Transverse colon (tissue), 4 donors: ENCODE results near the gene DSG1. TPM values are rescaled to one million over a fixed set of nuclear protein-coding genes. Genes with fewer than 3 reads are reported as not detected.

Source experiments
- DNase-seq: peaks from one replicate; pipeline ENCODE4 v3.0.0-alpha.2; 2019
- H3K27ac ChIP-seq, 4 donors: fragments of 200-600 bp; sonication (generic); 2 replicates each; pipeline ENCODE4 v1.5.1; 2016 to 2018; ENCODE audit warnings: inconsistent platforms in 4 of 4
- H3K27me3 ChIP-seq: fragments of 200-600 bp; sonication (generic); 2 replicates; pipeline ENCODE4 v1.5.1; 2017; ENCODE audit warnings: inconsistent platforms
- H3K36me3 ChIP-seq, 4 donors: fragments of 200-600 bp; sonication (generic); 2 replicates each; pipeline ENCODE4 v1.5.1; 2017 to 2019; ENCODE audit warnings: inconsistent platforms in 4 of 4
- H3K4me1 ChIP-seq, 4 donors: fragments of 200-600 bp; sonication (generic); 2 replicates each; pipeline ENCODE4 v1.5.1; 2017 to 2020; ENCODE audit warnings: inconsistent platforms in 4 of 4
- H3K4me3 ChIP-seq, 4 donors: fragments of 200-600 bp; sonication (generic); 1 replicate in 1 of 4; 2 replicates in 3 of 4; pipeline versions ENCODE4 v1.5.1 to v1.6.1; 2017 to 2019; ENCODE audit warnings: inconsistent platforms in 4 of 4
- H3K9me3 ChIP-seq, 2 donors: fragments of 200-600 bp; sonication (generic); 2 replicates each; pipeline ENCODE4 v1.5.1; 2017 to 2019; ENCODE audit warnings: inconsistent platforms in 2 of 2
- EP300 ChIP-seq: sonication (generic); formaldehyde crosslinking; IDR thresholded peaks from one replicate; pipeline ENCODE4 v1.6.1; 2017; ENCODE audit warnings: antibody characterized with exemption, low read depth
- POLR2A ChIP-seq: fragments of 450-650 bp; IDR thresholded peaks from one replicate; pipeline ENCODE4 v1.6.1; 2016; ENCODE audit warnings: antibody characterized with exemption, mild to moderate bottlenecking, moderate library complexity
- POLR2AphosphoS5 ChIP-seq, 3 donors: sonication (generic); formaldehyde crosslinking; IDR thresholded peaks; one replicate each; pipeline ENCODE4 v1.6.1; 2016; ENCODE audit warnings: antibody characterized with exemption in 3 of 3
- WGBS, 2 donors: methylation state at CpG; one replicate each; pipeline ENCODE4 v1.1.5; 2018; ENCODE audit warnings: low coverage in 1 of 2; 5-methylcytosine and 5-hydroxymethylcytosine counted together
- in situ Hi-C, 4 donors: fragments of 200-750 bp; cut with MboI; loops; one replicate each; pipeline versions ENCODE4 v1.15.0 to v1.15.1; 2017; ENCODE audit warnings: low sequenced_read_pairs in 3 of 4, low pct_ligation_motif_present in 1 of 4, low pct_unique_long_range_greater_than_20kb in 1 of 4
- intact Hi-C: fragments of 100-400 bp; cut with DNase I; formaldehyde crosslinking; loops from one replicate; pipeline ENCODE4 v1.15.1; 2023; ENCODE audit warnings: low total_unique reads
- small RNA-seq, 4 donors: library from RNA; depleted of rRNA; stranded (forward); fragments of <200 nt; gene quantifications; one replicate each; pipeline ENCODE3, GENCODE V24; 2016
- total RNA-seq, 4 donors: library from RNA; depleted of rRNA; stranded (reverse); fragments of >200 nt; gene quantifications; one replicate each; pipeline ENCODE4 v1.1.0, GENCODE V29; 2016
- TF ChIP-seq, protein P1 (sequence below), 5 experiments: fragments of 200-600 bp in 3 of 5; fragments of 450-650 bp in 2 of 5; sonication (generic) in 3 of 5; IDR thresholded peaks; 1 replicate in 2 of 5; 2 replicates in 3 of 5; pipeline ENCODE4 v1.5.1; 2016 to 2017; ENCODE audit warnings: antibody characterized with exemption in 5 of 5, inconsistent platforms in 3 of 5, mild to moderate bottlenecking in 2 of 5, moderate library complexity in 1 of 5

The DSG1 gene
- total RNA-seq, 4 donors from 2014 or later, result 0.16 TPM; not detected in 3

DNA sequence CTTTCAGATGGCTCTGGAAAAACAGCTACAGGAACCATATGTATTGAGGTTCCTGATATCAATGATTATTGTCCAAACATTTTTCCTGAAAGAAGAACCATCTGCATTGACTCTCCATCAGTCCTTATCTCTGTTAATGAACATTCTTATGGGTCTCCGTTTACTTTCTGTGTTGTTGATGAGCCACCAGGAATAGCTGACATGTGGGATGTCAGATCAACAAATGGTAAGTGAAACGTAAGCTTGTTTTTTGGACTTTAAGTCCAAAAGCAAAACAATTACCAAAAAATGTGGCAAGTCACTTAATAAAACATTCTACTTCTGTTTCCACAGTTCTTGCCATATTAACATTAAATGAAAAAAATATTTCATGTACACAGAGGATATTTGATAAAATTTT is 85.4 kb downstream of the DSG1 start:
- no peaks in the 10 kb centered on the region for H3K9me3 ChIP-seq
- in situ Hi-C loops (loop anchor here in 1 of 4 donors (25.0 kb wide), 1 partner anchor 316 kb away; no protein-coding TSS in a partner anchor), intact Hi-C loops (no loop called here)
- no peak overlapping the region for H3K27ac ChIP-seq
- no peak overlapping the region for H3K4me3 ChIP-seq
- TF ChIP-seq, protein P1, sequence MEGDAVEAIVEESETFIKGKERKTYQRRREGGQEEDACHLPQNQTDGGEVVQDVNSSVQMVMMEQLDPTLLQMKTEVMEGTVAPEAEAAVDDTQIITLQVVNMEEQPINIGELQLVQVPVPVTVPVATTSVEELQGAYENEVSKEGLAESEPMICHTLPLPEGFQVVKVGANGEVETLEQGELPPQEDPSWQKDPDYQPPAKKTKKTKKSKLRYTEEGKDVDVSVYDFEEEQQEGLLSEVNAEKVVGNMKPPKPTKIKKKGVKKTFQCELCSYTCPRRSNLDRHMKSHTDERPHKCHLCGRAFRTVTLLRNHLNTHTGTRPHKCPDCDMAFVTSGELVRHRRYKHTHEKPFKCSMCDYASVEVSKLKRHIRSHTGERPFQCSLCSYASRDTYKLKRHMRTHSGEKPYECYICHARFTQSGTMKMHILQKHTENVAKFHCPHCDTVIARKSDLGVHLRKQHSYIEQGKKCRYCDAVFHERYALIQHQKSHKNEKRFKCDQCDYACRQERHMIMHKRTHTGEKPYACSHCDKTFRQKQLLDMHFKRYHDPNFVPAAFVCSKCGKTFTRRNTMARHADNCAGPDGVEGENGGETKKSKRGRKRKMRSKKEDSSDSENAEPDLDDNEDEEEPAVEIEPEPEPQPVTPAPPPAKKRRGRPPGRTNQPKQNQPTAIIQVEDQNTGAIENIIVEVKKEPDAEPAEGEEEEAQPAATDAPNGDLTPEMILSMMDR (IDR thresholded peaks at IDR 0.05), result no peak
- no peak for TF ChIP-seq POLR2A
- TF ChIP-seq POLR2AphosphoS5 (IDR thresholded peaks at IDR 0.05), result no peak
- no peak for TF ChIP-seq EP300
- H3K27me3 ChIP-seq, result no peaks in the 10 kb centered on the region
- peaks cover 0 to 41% (median 26%) of the 10 kb centered on the region in 4 donors for H3K4me1 ChIP-seq
- H3K36me3 ChIP-seq, result no peaks in the 10 kb centered on the region
- 54 to 66% methylated on average over 2 of the region's 2 CpGs for WGBS, 2 donors
- no peak for DNase-seq

Small RNA genes within 50 kb of the gene (small RNA-seq; reads per million reads assigned to genes)
- gene RF00019 (0 reads per million in 4 donors), gene RNU6-167P (0 reads per million in 4 donors)

Other genes with a start within 250 kb of the DSG1 start
- 100 to 1,000 TPM in 2 of 4 donors, 10 to 100 TPM in 2; 14.5 to 113 (median 86.1) TPM for gene DSC2, start 215.7 kb upstream of the DSG1 start, total RNA-seq
- not detected for gene DSC1, start 155.3 kb upstream of the DSG1 start, total RNA-seq
- gene DSG4, start 58.6 kb downstream of the DSG1 start, total RNA-seq, result not detected
- under 1 TPM in 1 of 4 donors, not detected in 3; under 0.01 TPM for gene DSG3, start 129.6 kb downstream of the DSG1 start, total RNA-seq
- gene DSG2, start 180.0 kb downstream of the DSG1 start, total RNA-seq, result 100 to 1,000 TPM in 3 of 4 donors, 10 to 100 TPM in 1; 59.3 to 272 (median 198) TPM